22Rv1 (cell line): ENCODE measurements around the gene RBBP4.

ENCODE experiments used
- CTCF ChIP-seq: fragments of 450-650 bp; IDR thresholded peaks from 2 replicates; pipeline ENCODE4 v1.5.1; 2017; ENCODE audit warnings: mild to moderate bottlenecking
- ZFX ChIP-seq: fragments of 450-650 bp; IDR thresholded peaks from 2 replicates; pipeline ENCODE4 v1.6.1; 2017; ENCODE audit warnings: antibody characterized with exemption, borderline replicate concordance

- TF ChIP-seq CTCF (no peak), ZFX (no peak)
These were observed 67.5 kb downstream of the RBBP4 start for GRCh38 chr1:32718527-32718926.
